ENCODE data around the gene ZNF217.
"Not testable (repeated sequence)": the region's sequence is repeated elsewhere in the genome, so short reads cannot be mapped to it uniquely, and the experiment has no call there.

The ZNF217 gene

DNA sequence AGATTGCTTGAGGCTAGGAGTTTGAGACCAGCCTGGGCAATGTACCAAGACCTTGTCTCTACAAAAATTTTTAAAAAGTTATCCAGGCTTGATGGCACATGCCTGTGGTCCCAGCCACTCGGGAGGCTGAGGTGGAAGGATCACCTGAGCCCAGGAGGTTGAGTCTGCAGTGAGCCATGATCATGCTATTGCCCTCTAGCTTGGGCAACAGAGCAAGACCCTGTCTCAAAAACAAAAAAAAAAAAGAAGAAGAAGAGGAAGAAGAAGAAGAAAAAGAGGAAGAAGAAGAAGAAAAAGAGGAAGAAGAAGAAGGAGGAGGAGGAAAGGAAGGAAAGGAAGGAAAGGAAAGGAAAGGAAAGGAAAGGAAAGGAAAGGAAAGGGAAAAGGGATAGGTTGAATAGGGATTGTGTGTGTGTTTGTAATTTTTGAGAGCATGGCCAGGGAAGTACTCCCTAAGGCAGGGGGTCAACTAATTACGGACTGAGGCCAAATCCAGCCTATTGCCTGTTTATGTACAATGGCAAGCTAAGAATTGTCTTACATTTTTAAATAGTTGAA is 43.0 kb upstream of the ZNF217 start:
- no peaks in the 10 kb centered on the region for H3K27me3 ChIP-seq (replicated peaks; ENCODE audit: control insufficient read depth, insufficient read depth, low read length)
- TF ChIP-seq, protein P1, sequence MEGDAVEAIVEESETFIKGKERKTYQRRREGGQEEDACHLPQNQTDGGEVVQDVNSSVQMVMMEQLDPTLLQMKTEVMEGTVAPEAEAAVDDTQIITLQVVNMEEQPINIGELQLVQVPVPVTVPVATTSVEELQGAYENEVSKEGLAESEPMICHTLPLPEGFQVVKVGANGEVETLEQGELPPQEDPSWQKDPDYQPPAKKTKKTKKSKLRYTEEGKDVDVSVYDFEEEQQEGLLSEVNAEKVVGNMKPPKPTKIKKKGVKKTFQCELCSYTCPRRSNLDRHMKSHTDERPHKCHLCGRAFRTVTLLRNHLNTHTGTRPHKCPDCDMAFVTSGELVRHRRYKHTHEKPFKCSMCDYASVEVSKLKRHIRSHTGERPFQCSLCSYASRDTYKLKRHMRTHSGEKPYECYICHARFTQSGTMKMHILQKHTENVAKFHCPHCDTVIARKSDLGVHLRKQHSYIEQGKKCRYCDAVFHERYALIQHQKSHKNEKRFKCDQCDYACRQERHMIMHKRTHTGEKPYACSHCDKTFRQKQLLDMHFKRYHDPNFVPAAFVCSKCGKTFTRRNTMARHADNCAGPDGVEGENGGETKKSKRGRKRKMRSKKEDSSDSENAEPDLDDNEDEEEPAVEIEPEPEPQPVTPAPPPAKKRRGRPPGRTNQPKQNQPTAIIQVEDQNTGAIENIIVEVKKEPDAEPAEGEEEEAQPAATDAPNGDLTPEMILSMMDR (IDR thresholded peaks at IDR 0.05; ENCODE audit: insufficient read depth, low read length, poor library complexity, severe bottlenecking) = no peak
- H3K36me3 ChIP-seq (ENCODE audit: control insufficient read depth, insufficient read depth, low read length) = no peaks in the 10 kb centered on the region
- H3K4me3 ChIP-seq (replicated peaks; ENCODE audit: low read depth, low read length) = no peak overlapping the region
- DNase-seq (ENCODE audit: extremely low read depth, insufficient read length) = no peak

GRCh38 chr20:53635221-53635620 is 41.6 kb upstream of the ZNF217 start:
- no peaks in the 10 kb centered on the region for H3K36me3 ChIP-seq (ENCODE audit: control insufficient read depth, insufficient read depth, low read length)
- DNase-seq (ENCODE audit: extremely low read depth, insufficient read length) = no peak
- no peak overlapping the region for H3K4me3 ChIP-seq (replicated peaks; ENCODE audit: low read depth, low read length)
- TF ChIP-seq, protein P1 (IDR thresholded peaks at IDR 0.05; ENCODE audit: insufficient read depth, low read length, poor library complexity, severe bottlenecking) = no peak
- H3K27me3 ChIP-seq (replicated peaks; ENCODE audit: control insufficient read depth, insufficient read depth, low read length) = no peaks in the 10 kb centered on the region

DNA sequence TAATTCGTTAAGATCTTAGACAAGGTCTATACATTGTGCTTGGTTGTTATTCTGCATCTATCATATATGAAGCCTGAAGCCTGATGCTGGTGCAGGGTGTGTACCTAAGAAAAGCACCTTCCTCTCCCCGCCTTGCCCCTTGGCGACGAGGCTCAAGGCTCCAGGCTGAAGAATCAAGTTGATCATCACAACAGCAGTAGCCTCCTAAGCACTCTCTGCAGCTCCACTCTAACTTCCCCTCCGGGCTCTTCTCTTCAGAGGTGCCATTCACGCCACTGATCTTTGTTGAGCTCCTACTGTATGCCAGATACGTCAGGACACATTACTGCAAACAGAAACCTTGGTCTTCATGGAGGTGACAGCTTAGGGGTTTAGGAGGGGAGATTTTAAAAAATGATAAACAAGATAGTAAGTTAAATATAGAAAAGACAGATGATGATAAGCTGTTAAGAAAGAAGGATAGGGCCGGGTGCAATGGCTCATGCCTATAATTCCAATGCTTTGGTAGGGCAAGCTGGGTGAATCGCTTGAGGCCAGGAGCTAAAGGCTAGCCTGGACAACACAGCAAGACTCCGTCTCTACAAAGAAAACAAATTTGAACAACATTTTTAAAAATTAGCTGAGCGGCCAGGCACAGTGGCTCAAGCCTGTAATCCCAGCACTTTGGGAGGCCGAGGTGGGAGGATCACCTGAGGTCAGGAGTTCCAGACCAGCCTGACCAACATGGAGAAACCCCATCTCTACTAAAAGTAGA is 38.4 kb upstream of the ZNF217 start:
- Histone ChIP-seq H3K4me3 (replicated peaks; ENCODE audit: low read depth, low read length) (no peak overlapping the region), H3K36me3 (ENCODE audit: control insufficient read depth, insufficient read depth, low read length) (no peaks in the 10 kb centered on the region), H3K27me3 (replicated peaks; ENCODE audit: control insufficient read depth, insufficient read depth, low read length) (no peaks in the 10 kb centered on the region)
- TF ChIP-seq, protein P1 (IDR thresholded peaks at IDR 0.05; ENCODE audit: insufficient read depth, low read length, poor library complexity, severe bottlenecking) = no peak
- DNase-seq (ENCODE audit: extremely low read depth, insufficient read length) = no peak

DNA sequence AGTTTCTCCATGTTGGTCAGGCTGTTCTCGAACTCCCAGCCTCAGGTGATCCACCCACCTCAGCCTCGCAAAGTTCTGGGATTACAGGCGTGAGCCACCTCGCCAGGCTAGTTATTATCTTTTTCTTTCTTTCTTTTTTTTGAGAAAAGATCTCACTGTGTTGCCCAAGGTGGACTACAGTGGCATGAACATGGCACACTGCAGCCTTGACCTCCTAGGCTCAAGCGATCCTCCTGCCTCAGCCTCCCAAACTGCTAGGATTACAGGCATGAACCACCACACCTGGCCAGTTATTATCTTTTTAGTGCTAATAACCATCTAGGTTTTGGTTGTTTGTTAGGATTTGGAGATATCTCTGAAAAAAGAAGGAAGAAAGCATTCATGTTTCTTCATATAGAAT is 35.8 kb upstream of the ZNF217 start:
- TF ChIP-seq, protein P1 (IDR thresholded peaks at IDR 0.05; ENCODE audit: insufficient read depth, low read length, poor library complexity, severe bottlenecking) = no peak
- Histone ChIP-seq H3K4me3 (replicated peaks; ENCODE audit: low read depth, low read length) (no peak overlapping the region), H3K27me3 (replicated peaks; ENCODE audit: control insufficient read depth, insufficient read depth, low read length) (no peaks in the 10 kb centered on the region), H3K36me3 (ENCODE audit: control insufficient read depth, insufficient read depth, low read length) (no peaks in the 10 kb centered on the region)
- DNase-seq (ENCODE audit: extremely low read depth, insufficient read length) = no peak

- not testable (repeated sequence) for H3K36me3 ChIP-seq (ENCODE audit: control insufficient read depth, insufficient read depth, low read length); H3K27me3 ChIP-seq (replicated peaks; ENCODE audit: control insufficient read depth, insufficient read depth, low read length); H3K4me3 ChIP-seq (replicated peaks; ENCODE audit: low read depth, low read length); DNase-seq (ENCODE audit: extremely low read depth, insufficient read length)
Measured at GRCh38 chr20:53628758-53629157, 35.1 kb upstream of the ZNF217 start.

- Histone ChIP-seq H3K36me3 (ENCODE audit: control insufficient read depth, insufficient read depth, low read length) (no peaks in the 10 kb centered on the region), H3K27me3 (replicated peaks; ENCODE audit: control insufficient read depth, insufficient read depth, low read length) (no peaks in the 10 kb centered on the region), H3K4me3 (replicated peaks; ENCODE audit: low read depth, low read length) (no peak overlapping the region)
- DNase-seq (ENCODE audit: extremely low read depth, insufficient read length) = no peak
- TF ChIP-seq, protein P1 (IDR thresholded peaks at IDR 0.05; ENCODE audit: insufficient read depth, low read length, poor library complexity, severe bottlenecking) = no peak
Measured at GRCh38 chr20:53628076-53628475, 34.4 kb upstream of the ZNF217 start.

GRCh38 chr20:53627001-53627400 is 33.4 kb upstream of the ZNF217 start:
- H3K4me3 ChIP-seq (replicated peaks; ENCODE audit: low read depth, low read length); H3K27me3 ChIP-seq (replicated peaks; ENCODE audit: control insufficient read depth, insufficient read depth, low read length); H3K36me3 ChIP-seq (ENCODE audit: control insufficient read depth, insufficient read depth, low read length); DNase-seq (ENCODE audit: extremely low read depth, insufficient read length): not testable (repeated sequence)

All from GM06990 (cell line).